ENCODE measurements around the gene GCDH. TPM values are rescaled to one million over a fixed set of nuclear protein-coding genes. Genes with fewer than 3 reads are reported as not detected.
A peak's percentile ranks its signal among the peaks of the same experiment; 100 is the strongest.

Gene GCDH
- total and polyA plus RNA-seq, 9 donors = 11.9 to 36.3 (median 28.4) TPM

DNA sequence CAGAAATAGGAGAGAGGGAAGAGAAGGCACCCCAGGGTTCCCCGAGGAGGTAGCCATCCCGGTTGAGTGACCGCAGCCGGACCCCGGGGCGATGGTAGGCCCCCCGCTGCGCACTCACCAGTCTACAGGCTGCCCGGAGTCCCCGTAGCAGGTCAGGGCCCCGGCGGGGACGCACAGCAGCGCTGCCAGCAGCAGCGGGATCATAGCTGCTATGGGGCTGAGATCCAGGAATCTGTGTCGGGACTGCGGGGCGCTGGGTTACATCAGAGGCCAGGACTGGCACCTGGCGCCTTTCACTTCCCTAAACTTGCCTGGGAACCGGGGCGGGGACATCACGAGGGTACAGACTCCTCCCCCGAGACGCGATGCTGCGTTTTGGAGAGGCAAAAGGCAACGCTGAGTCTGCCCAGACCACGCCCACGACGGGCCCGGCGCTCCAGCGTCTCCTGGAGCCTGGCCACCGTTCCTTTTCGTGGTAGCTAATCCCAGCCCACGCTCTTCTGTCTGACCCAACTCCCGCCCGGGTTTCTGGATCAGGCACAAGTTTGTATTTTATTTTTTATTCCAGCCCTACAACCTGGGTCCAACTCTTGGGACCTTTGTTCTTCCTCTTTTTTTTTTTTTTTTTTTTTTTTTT is 9.7 kb upstream of the GCDH start, which contains the start of gene DNASE2:
TSS of gene DNASE2 (minus strand) at position 278 of the 637 bp plus-strand sequence. CDS start at position 204, 74 bp downstream.
- no peaks in the 10 kb centered on the region for H3K36me3 ChIP-seq
- DNase-seq = peak; percentile 94 to 97 (median 96)
- H3K4me1 ChIP-seq (ENCODE audit: insufficient read depth) = peaks cover 2% of the 10 kb centered on the region
- intact Hi-C loops (cut with DNase I) = no loop called here
- H3K27ac ChIP-seq = peak within 1 kb of the TSS; percentile 49 to 88
- TF ChIP-seq POLR2A (IDR thresholded peaks at IDR 0.05) (peak; percentile 53), EP300 (IDR thresholded peaks at IDR 0.05) (no peak)
- TF ChIP-seq, protein P1, sequence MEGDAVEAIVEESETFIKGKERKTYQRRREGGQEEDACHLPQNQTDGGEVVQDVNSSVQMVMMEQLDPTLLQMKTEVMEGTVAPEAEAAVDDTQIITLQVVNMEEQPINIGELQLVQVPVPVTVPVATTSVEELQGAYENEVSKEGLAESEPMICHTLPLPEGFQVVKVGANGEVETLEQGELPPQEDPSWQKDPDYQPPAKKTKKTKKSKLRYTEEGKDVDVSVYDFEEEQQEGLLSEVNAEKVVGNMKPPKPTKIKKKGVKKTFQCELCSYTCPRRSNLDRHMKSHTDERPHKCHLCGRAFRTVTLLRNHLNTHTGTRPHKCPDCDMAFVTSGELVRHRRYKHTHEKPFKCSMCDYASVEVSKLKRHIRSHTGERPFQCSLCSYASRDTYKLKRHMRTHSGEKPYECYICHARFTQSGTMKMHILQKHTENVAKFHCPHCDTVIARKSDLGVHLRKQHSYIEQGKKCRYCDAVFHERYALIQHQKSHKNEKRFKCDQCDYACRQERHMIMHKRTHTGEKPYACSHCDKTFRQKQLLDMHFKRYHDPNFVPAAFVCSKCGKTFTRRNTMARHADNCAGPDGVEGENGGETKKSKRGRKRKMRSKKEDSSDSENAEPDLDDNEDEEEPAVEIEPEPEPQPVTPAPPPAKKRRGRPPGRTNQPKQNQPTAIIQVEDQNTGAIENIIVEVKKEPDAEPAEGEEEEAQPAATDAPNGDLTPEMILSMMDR (IDR thresholded peaks at IDR 0.05) = no peak
- WGBS, 3 donors = 0 to 1% (median 0%) methylated on average over 38 of the region's 38 CpGs
- H3K9me3 ChIP-seq = no peaks in the 10 kb centered on the region
- H3K4me3 ChIP-seq = peak within 1 kb of the TSS; percentile 86
- H3K27me3 ChIP-seq = no peaks in the 10 kb centered on the region

DNA sequence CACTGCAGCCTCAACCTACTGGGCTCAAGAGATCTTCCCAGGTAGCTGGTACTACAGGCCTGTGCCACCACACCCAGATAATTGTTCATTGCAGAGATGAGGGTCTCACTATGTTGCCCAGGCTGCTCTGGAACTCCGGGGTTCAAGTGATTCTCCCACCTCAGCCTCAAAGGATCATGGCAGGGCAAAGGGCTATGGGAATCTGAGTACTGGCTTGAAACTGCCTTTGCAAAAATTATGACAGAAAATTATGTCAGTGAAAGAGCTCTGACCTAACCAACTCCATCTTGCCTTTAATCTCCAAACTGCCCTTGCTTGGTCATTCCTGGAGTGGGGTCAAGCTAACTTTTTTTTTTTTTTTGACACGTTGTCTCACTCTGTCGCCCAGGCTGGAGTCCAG is 8.4 kb upstream of the GCDH start:
- 75 to 84% (median 81%) methylated on average over 3 of the region's 3 CpGs for WGBS, 3 donors
- Histone ChIP-seq H3K27ac (no peak overlapping the region), H3K4me1 (ENCODE audit: insufficient read depth) (peaks cover 2% of the 10 kb centered on the region), H3K27me3 (no peaks in the 10 kb centered on the region), H3K4me3 (no peak overlapping the region), H3K36me3 (no peaks in the 10 kb centered on the region), H3K9me3 (no peaks in the 10 kb centered on the region)
- intact Hi-C loops (cut with DNase I) = no loop called here
- no peak for DNase-seq
- TF ChIP-seq EP300 (IDR thresholded peaks at IDR 0.05) = no peak
- no peak for TF ChIP-seq POLR2A (IDR thresholded peaks at IDR 0.05)
- TF ChIP-seq, protein P1 (IDR thresholded peaks at IDR 0.05) = no peak

DNA sequence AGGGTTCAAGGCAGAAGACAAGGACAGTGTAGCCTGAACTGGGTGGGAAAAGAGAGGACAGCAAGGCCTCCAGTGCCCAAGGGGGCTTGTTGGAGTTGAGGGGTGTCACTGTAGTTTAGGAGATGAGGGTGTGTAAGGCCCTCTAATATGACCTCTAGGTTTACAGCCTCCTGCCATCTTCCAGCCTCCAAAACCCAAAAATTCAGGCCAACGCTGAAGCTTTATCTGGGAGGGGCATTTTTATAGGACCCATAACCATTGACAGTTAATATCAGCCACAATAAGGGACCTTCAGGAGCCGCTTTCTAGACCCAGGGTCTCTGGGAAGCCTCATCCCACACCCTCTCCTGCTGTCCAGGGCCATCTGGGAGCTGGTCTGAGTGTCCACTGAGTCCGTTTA is 6.8 kb upstream of the GCDH start:
- H3K4me3 ChIP-seq = no peak overlapping the region
- no peaks in the 10 kb centered on the region for H3K36me3 ChIP-seq
- no peak for TF ChIP-seq EP300 (IDR thresholded peaks at IDR 0.05)
- TF ChIP-seq POLR2A (IDR thresholded peaks at IDR 0.05) = no peak
- TF ChIP-seq, protein P1 (IDR thresholded peaks at IDR 0.05) = no peak
- no peak for DNase-seq
- H3K27me3 ChIP-seq = no peaks in the 10 kb centered on the region
- 81 to 95% (median 89%) methylated on average over 2 to 3 of the region's 3 CpGs for WGBS, 3 donors
- peaks cover 2% of the 10 kb centered on the region for H3K4me1 ChIP-seq (ENCODE audit: insufficient read depth)
- intact Hi-C loops (cut with DNase I) = no loop called here
- no peak overlapping the region for H3K27ac ChIP-seq
- no peaks in the 10 kb centered on the region for H3K9me3 ChIP-seq

DNA sequence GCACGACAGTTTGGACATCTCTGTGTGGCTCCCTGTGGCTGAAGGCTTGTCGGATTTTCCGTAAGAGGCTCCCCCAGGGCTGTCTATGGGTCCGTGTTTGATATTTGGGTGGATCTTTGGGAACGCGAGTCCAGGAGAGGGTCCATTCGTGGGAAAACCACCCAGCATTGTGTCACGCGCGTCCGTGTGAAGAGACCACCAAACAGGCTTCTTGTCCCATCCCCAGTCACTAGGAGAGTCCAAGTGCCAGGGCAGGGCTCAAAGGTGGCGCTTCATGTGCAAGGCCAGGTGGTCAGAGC is 6.4 kb upstream of the GCDH start:
- Histone ChIP-seq H3K4me1 (ENCODE audit: insufficient read depth) (peaks cover 2% of the 10 kb centered on the region), H3K36me3 (no peaks in the 10 kb centered on the region), H3K27ac (no peak overlapping the region), H3K27me3 (no peaks in the 10 kb centered on the region), H3K9me3 (no peaks in the 10 kb centered on the region), H3K4me3 (no peak overlapping the region)
- 63 to 77% (median 72%) methylated on average over 12 of the region's 12 CpGs for WGBS, 3 donors
- intact Hi-C loops (cut with DNase I) = no loop called here
- TF ChIP-seq, protein P1 (IDR thresholded peaks at IDR 0.05) = no peak
- TF ChIP-seq EP300 (IDR thresholded peaks at IDR 0.05) (no peak), POLR2A (IDR thresholded peaks at IDR 0.05) (no peak)
- no peak for DNase-seq
